Measurements from ENCODE around the gene CTU1. TPM values are rescaled to one million over a fixed set of nuclear protein-coding genes. Genes with fewer than 3 reads are reported as not detected.

The CTU1 gene
- total and polyA plus RNA-seq, 2 of the 4 experiments (the other 2 are of a cell fraction) = 2.0 to 3.3 TPM

DNA sequence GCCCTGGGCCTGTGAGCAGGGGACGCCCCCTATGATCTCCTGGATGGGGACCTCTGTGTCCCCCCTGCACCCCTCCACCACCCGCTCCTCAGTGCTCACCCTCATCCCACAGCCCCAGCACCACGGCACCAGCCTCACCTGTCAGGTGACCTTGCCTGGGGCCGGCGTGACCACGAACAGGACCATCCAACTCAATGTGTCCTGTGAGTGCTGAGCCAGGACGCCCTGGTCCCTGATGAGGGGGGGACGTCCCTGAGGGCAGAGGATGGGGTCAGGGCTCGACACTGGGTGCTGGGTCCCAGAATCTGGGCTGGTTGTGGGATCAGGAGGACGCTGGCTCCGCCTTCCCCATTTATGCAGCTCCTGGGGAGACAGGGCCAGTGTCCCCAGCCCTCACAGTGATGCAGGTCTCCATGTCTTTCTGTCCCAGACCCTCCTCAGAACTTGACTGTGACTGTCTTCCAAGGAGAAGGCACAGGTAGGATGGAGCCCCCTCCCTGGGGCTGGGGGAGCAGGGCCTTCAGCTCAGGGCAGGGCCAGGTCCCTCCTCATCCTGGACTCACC is 36.4 kb upstream of the CTU1 start:
- in situ Hi-C loops (cut with MboI; ENCODE audit: low sequenced_read_pairs) = no loop called here
- no peak overlapping the region for H3K4me3 ChIP-seq (ENCODE audit: insufficient read depth, low read depth, low read length)
- H3K9me1 ChIP-seq (ENCODE audit: insufficient read depth, low read length) = no peaks in the 10 kb centered on the region
- H2BK15ac ChIP-seq (ENCODE audit: low read depth, low read length) = no peak overlapping the region
- no peak overlapping the region for H2AK5ac ChIP-seq (ENCODE audit: low read depth, low read length)
- H3K4me1 ChIP-seq (ENCODE audit: control insufficient read depth, insufficient read depth, low read length) = no peaks in the 10 kb centered on the region
- H3K36me3 ChIP-seq (ENCODE audit: control insufficient read depth, insufficient read depth, low read length) = no peaks in the 10 kb centered on the region
- H3K23ac ChIP-seq (ENCODE audit: low read depth, low read length) = no peak overlapping the region
- peaks cover 7% of the 10 kb centered on the region for H3K27me3 ChIP-seq (ENCODE audit: control insufficient read depth, insufficient read depth, low read length)
- no peak overlapping the region for H3K4ac ChIP-seq (ENCODE audit: low read depth, low read length)
- no peaks in the 10 kb centered on the region for H3K9me3 ChIP-seq (ENCODE audit: control insufficient read depth, insufficient read depth, low read length)
- no peak overlapping the region for H2AK9ac ChIP-seq (replicated peaks; ENCODE audit: low read depth, low read length, poor library complexity)
- H2BK20ac ChIP-seq (ENCODE audit: low read depth, low read length) = no peak overlapping the region
- WGBS, 2 experiments (ENCODE audit: extremely low coverage in 2 of 2, insufficient read length in 1 of 2) = no CpG with 5 or more reads among the region's 11 CpGs
- ChIA-PET POLR2A (ENCODE audit: unreplicated experiment) (no interaction called here), CTCF (no interaction called here)
- H3K18ac ChIP-seq (ENCODE audit: low read depth, low read length) = no peak overlapping the region
- no peak overlapping the region for H3K9ac ChIP-seq (ENCODE audit: low read depth, low read length)
- no peak overlapping the region for H3K14ac ChIP-seq (replicated peaks; ENCODE audit: low read depth, low read length)
- DNase-seq (no peak), ATAC-seq (ENCODE audit: low read depth) (no peak)
- no peak overlapping the region for H2BK120ac ChIP-seq (ENCODE audit: low read depth, low read length)
- H3K79me1 ChIP-seq (ENCODE audit: low read depth in 1 of 2, low read length in 2 of 2) = no peaks in the 10 kb centered on the region
- no peak overlapping the region for H3K27ac ChIP-seq (ENCODE audit: insufficient read depth, low read length)
- no peak overlapping the region for H4K91ac ChIP-seq (ENCODE audit: insufficient read depth, low read depth, low read length)
- H3K56ac ChIP-seq (ENCODE audit: extremely low read depth, insufficient read depth, low read length) = no peak overlapping the region
- no peaks in the 10 kb centered on the region for H4K20me1 ChIP-seq (ENCODE audit: insufficient read depth, low read length)
- no peak overlapping the region for H3K4me2 ChIP-seq (ENCODE audit: low read depth, low read length)
- no peak overlapping the region for H4K5ac ChIP-seq (ENCODE audit: low read depth, low read length)
- intact Hi-C loops (cut with micrococcal nuclease) = no loop called here
- H4K8ac ChIP-seq (ENCODE audit: low read depth in 2 of 2, low read length in 2 of 2) = no peak overlapping the region
- no peak overlapping the region for H2AFZ ChIP-seq (replicated peaks; ENCODE audit: low read length, poor library complexity)
- BruUV-seq (replicated peaks) = no TSS peak
- dilution Hi-C loops (cut with HindIII; ENCODE audit: low sequenced_read_pairs, unreplicated experiment) = no loop called here
- TF ChIP-seq, protein P1, sequence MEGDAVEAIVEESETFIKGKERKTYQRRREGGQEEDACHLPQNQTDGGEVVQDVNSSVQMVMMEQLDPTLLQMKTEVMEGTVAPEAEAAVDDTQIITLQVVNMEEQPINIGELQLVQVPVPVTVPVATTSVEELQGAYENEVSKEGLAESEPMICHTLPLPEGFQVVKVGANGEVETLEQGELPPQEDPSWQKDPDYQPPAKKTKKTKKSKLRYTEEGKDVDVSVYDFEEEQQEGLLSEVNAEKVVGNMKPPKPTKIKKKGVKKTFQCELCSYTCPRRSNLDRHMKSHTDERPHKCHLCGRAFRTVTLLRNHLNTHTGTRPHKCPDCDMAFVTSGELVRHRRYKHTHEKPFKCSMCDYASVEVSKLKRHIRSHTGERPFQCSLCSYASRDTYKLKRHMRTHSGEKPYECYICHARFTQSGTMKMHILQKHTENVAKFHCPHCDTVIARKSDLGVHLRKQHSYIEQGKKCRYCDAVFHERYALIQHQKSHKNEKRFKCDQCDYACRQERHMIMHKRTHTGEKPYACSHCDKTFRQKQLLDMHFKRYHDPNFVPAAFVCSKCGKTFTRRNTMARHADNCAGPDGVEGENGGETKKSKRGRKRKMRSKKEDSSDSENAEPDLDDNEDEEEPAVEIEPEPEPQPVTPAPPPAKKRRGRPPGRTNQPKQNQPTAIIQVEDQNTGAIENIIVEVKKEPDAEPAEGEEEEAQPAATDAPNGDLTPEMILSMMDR (conservative IDR thresholded peaks at IDR 0.05; ENCODE audit: low read depth, low read length) = no peak
- no peak overlapping the region for H2BK5ac ChIP-seq (ENCODE audit: low read depth, low read length, poor library complexity, severe bottlenecking)

All from IMR-90 (cell line).